Common myeloid progenitor, CD34-positive (primary cell): ENCODE data around the gene RASL11A.

Experiments
- CTCF ChIA-PET: fragments of 350-600 bp; sonication (Branson Sonifier 250); formaldehyde crosslinking; loops from one replicate; lab custom pipeline; 2021; ENCODE audit warnings: antibody characterized with exemption; lab: Charles Lee
- POLR2A ChIA-PET: fragments of 350-600 bp; sonication (Branson Sonifier 250); formaldehyde crosslinking; loops from one replicate; lab custom pipeline; 2021; ENCODE audit warnings: antibody characterized with exemption; lab: Charles Lee
- DNase-seq, 3 donors: peaks; one replicate each; pipeline versions ENCODE4 v3.0.0 to v3.0.0-alpha.2; 2013
- H3K27ac ChIP-seq, 2 experiments: 1 replicate in 1 of 2; 2 replicates in 1 of 2; pipeline ENCODE4 v1.7.0; 2013; ENCODE audit warnings: inconsistent platforms in 2 of 2, low read length in 2 of 2, mild to moderate bottlenecking in 2 of 2, low read depth in 1 of 2, moderate library complexity in 1 of 2; ENCODE audit not compliant: severe bottlenecking in 2 of 2, insufficient read depth in 1 of 2, poor library complexity in 1 of 2
- H3K27me3 ChIP-seq, 5 experiments: replicated peaks in 2 of 5; 1 replicate in 3 of 5; 2 replicates in 2 of 5; pipeline versions ENCODE4 v1.6.1 to v1.7.0; 2013; ENCODE audit warnings: low read length in 4 of 5, mild to moderate bottlenecking in 2 of 5, moderate library complexity in 2 of 5, inconsistent platforms in 1 of 5; ENCODE audit not compliant: insufficient read depth in 5 of 5, control insufficient read depth in 4 of 5
- H3K36me3 ChIP-seq, 4 experiments: 1 replicate in 2 of 4; 2 replicates in 2 of 4; pipeline versions ENCODE4 v1.6.1 to v1.7.0; 2013; ENCODE audit warnings: low read length in 3 of 4, control low read depth in 1 of 4, mild to moderate bottlenecking in 1 of 4; ENCODE audit not compliant: control insufficient read depth in 4 of 4, insufficient read depth in 4 of 4
- H3K4me1 ChIP-seq, 4 experiments: 1 replicate in 3 of 4; 2 replicates in 1 of 4; pipeline versions ENCODE4 v1.6.1 to v1.7.1; 2013; ENCODE audit warnings: low read length in 3 of 4, mild to moderate bottlenecking in 3 of 4, control low read depth in 1 of 4, inconsistent platforms in 1 of 4, moderate library complexity in 1 of 4; ENCODE audit not compliant: control insufficient read depth in 4 of 4, insufficient read depth in 4 of 4; ENCODE audit errors: control extremely low read depth in 1 of 4
- H3K4me3 ChIP-seq, 7 experiments: 1 replicate in 4 of 7; 2 replicates in 3 of 7; pipeline versions ENCODE4 v1.5.1 to v1.7.0; 2013; ENCODE audit warnings: mild to moderate bottlenecking in 7 of 7, low read length in 6 of 7, moderate library complexity in 6 of 7, inconsistent platforms in 2 of 7, low read depth in 2 of 7, control low read depth in 1 of 7; ENCODE audit not compliant: insufficient read depth in 4 of 7, control insufficient read depth in 1 of 7; ENCODE audit errors: extremely low read depth in 1 of 7
- H3K9me3 ChIP-seq, 5 experiments: 1 replicate in 4 of 5; 2 replicates in 1 of 5; pipeline versions ENCODE4 v1.6.1 to v1.7.1; 2013; ENCODE audit warnings: low read length in 4 of 5, mild to moderate bottlenecking in 2 of 5, inconsistent platforms in 1 of 5, low read depth in 1 of 5, moderate library complexity in 1 of 5; ENCODE audit not compliant: control insufficient read depth in 4 of 5, insufficient read depth in 2 of 5; ENCODE audit errors: control extremely low read depth in 1 of 5
- WGBS: methylation state at CpG from one replicate; pipeline ENCODE4 v1.1.5; 2013; ENCODE audit not compliant: insufficient coverage; 5-methylcytosine and 5-hydroxymethylcytosine counted together

Gene RASL11A

DNA sequence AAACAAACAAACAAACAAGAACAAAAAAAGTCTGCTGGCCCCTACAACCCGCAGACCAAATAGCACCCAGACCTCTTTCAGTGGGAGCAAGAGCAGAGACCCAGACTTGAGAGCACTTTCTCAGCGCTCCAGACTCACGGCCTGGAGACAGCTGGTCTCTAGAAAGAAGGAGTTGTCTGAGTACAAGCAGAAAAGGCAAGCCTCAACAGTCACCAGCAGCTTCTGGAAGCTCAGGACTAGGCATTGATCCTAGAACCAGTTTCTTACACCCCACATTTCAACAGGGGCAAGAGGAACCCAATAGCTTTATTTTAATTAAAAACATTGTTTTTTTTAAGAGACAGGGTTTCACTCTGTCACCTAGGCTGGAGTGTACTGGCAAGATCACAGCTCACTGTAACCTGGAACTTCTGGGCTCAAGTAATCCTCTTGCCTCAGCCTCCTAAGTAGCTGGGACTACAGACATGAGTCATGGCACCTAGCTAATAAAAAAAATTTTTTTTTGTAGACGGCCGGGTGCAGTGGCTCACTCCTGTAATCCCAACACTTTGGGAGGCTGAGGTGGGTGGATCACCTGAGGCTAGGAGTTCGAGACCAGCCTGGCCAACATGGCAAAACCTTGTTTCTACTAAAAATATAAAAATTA lies 30.4 kb downstream of the RASL11A start:
- DNase-seq, result no peak
- POLR2A ChIA-PET, result no interaction called here
- H3K4me3 ChIP-seq, result no peak overlapping the region
- no peaks in the 10 kb centered on the region for H3K36me3 ChIP-seq
- peaks cover 0 to 2% (median 0%) of the 10 kb centered on the region in 4 experiments for H3K4me1 ChIP-seq
- peaks cover 0 to 3% (median 0%) of the 10 kb centered on the region in 5 experiments for H3K9me3 ChIP-seq
- 100% methylated on average over 1 of the region's 6 CpGs for WGBS
- CTCF ChIA-PET, result interaction anchor here (1.3 to 1.5 kb wide), 3 partner anchors 24 to 49 kb away, joined by 3 to 4 read pairs (median 3); partner anchors contain the start of gene RASL11A
- H3K27ac ChIP-seq, result no peak overlapping the region
- no peaks in the 10 kb centered on the region for H3K27me3 ChIP-seq

DNA sequence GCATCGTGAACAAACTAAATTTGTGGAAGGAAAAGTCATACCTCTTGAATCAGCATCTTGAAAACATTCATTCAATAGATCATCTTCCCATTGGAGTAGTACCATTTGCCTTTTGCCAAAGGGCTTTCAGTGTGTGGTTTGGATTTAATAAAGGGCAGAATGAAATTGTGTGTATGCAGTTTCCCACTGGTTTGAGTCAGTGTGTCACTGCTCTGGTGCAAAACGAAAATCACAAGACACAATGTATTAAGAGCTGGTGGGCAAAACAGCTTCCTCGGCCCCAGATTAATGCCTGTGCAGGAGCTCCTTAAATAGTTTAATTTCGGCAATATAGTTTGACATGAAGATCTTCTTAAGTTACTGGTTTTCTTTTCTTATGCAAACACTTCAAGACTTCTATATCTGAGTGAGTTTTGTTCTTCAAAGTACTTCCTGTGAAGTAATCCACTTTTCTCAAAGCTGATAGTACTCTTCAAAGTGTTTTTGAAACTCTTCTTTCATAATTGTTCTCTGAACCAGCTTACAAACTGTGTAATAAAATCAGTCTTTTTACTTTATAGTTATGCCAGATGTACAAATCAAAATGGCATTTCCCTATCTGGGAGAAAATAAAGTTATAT lies 32.1 kb downstream of the RASL11A start:
- H3K27ac ChIP-seq, result no peak overlapping the region
- peaks cover 0 to 9% (median 0%) of the 10 kb centered on the region in 4 experiments for H3K4me1 ChIP-seq
- WGBS, result 100% methylated on average over 1 of the region's 4 CpGs
- DNase-seq, result no peak
- H3K9me3 ChIP-seq, result peaks cover 0 to 3% (median 0%) of the 10 kb centered on the region in 5 experiments
- H3K36me3 ChIP-seq, result no peaks in the 10 kb centered on the region
- H3K27me3 ChIP-seq, result no peaks in the 10 kb centered on the region
- ChIA-PET CTCF (interaction anchor here (0.6 to 1.5 kb wide), 3 partner anchors 11 to 1171 kb away, joined by 3 read pairs; partner anchors contain the start of gene RASL11A), POLR2A (no interaction called here)
- H3K4me3 ChIP-seq, result no peak overlapping the region

DNA sequence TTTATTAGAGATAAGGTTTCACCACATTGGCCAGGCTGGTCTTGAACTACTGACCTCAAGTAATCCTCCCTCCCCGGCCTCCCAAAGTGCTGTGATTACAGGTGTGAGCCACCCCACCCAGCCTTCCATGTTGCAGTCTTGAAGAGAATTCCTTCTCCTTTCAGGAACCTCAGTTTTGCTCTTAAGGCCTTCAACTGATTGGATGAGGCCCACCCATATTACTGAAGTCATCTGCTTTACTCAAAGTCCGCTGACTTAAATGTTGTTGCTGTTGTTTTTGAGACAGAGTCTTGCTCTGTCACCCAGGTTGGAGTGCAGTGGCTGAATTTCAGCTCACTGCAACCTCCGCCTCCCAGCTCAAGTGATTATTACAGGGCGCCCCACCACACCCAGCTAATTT lies 33.5 kb downstream of the RASL11A start:
- ChIA-PET POLR2A (no interaction called here), CTCF (no interaction called here)
- H3K4me3 ChIP-seq, result no peak overlapping the region
- 70% methylated on average over 2 of the region's 4 CpGs for WGBS
- H3K4me1 ChIP-seq, result peaks cover 0 to 9% (median 0%) of the 10 kb centered on the region in 4 experiments
- H3K9me3 ChIP-seq, result peaks cover 0 to 3% (median 0%) of the 10 kb centered on the region in 5 experiments
- H3K36me3 ChIP-seq, result no peaks in the 10 kb centered on the region
- no peak for DNase-seq
- no peak overlapping the region for H3K27ac ChIP-seq
- H3K27me3 ChIP-seq, result no peaks in the 10 kb centered on the region

- H3K4me3 ChIP-seq, result no peak overlapping the region
- H3K27ac ChIP-seq, result no peak overlapping the region
- H3K4me1 ChIP-seq, result peaks cover 0 to 9% (median 0%) of the 10 kb centered on the region in 4 experiments
- no peak for DNase-seq
- peaks cover 0 to 3% (median 0%) of the 10 kb centered on the region in 5 experiments for H3K9me3 ChIP-seq
- H3K36me3 ChIP-seq, result no peaks in the 10 kb centered on the region
- POLR2A ChIA-PET, result no interaction called here
- CTCF ChIA-PET, result interaction anchor here (0.6 kb wide), 1 partner anchor 14 kb away, joined by 3 read pairs; no protein-coding TSS in a partner anchor
- H3K27me3 ChIP-seq, result no peaks in the 10 kb centered on the region
- WGBS, result 100% methylated on average over 2 of the region's 2 CpGs
Measured at GRCh38 chr13:27304611-27305010, 34.0 kb downstream of the RASL11A start.

DNA sequence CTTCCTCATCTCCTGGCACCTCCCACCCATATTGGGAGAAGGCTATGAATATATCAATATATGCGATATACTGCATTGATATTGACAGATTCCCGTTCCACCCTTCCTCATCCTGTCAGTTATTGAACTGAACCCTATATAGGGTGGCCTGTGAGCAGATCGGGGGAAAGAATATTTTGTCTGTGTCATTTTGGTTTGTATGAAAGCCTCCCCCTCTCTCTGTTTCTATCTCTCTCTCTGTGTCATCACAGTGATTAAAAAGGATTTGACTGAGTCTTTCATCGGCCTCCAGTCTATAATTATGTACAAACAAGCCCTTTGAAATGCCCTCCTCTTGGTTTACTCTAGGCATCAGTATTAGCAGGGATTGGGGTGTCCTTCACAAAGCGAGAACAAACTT lies 35.7 kb downstream of the RASL11A start:
- Histone ChIP-seq H3K4me1 (peaks cover 0 to 9% (median 0%) of the 10 kb centered on the region in 4 experiments), H3K27me3 (no peaks in the 10 kb centered on the region), H3K36me3 (no peaks in the 10 kb centered on the region), H3K27ac (no peak overlapping the region), H3K4me3 (no peak overlapping the region), H3K9me3 (peaks cover 0 to 3% (median 0%) of the 10 kb centered on the region in 5 experiments)
- DNase-seq, result no peak
- 100% methylated on average over 1 of the region's 5 CpGs for WGBS
- POLR2A ChIA-PET, result no interaction called here
- CTCF ChIA-PET, result no interaction called here

DNA sequence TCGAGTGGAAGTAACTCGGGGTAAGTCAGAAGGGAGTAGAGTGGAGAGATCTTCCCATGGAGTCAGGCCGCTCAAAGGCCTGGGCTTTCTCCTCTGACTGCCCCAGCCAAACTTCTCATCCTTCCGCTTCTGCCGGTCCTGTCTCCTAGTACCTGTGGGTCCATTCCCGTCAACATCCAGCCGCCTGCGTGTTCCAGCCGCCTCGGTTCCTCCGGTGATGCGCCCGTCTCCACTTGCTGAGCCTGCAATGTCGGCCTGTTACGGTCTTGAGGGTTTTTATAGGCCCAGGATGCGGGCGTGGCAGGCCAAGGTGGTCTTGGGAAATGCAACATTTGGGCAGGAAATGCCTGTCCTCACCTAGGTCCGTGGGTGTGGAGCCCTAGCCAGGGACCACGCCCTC lies 38.3 kb downstream of the RASL11A start:
- no peaks in the 10 kb centered on the region for H3K36me3 ChIP-seq
- 95% methylated on average over 17 of the region's 19 CpGs for WGBS
- H3K4me3 ChIP-seq, result no peak overlapping the region
- POLR2A ChIA-PET, result no interaction called here
- H3K27me3 ChIP-seq, result no peaks in the 10 kb centered on the region
- H3K27ac ChIP-seq, result no peak overlapping the region
- CTCF ChIA-PET, result no interaction called here
- DNase-seq, result no peak
- H3K9me3 ChIP-seq, result no peaks in the 10 kb centered on the region
- H3K4me1 ChIP-seq, result peaks cover 0 to 9% (median 0%) of the 10 kb centered on the region in 4 experiments

DNA sequence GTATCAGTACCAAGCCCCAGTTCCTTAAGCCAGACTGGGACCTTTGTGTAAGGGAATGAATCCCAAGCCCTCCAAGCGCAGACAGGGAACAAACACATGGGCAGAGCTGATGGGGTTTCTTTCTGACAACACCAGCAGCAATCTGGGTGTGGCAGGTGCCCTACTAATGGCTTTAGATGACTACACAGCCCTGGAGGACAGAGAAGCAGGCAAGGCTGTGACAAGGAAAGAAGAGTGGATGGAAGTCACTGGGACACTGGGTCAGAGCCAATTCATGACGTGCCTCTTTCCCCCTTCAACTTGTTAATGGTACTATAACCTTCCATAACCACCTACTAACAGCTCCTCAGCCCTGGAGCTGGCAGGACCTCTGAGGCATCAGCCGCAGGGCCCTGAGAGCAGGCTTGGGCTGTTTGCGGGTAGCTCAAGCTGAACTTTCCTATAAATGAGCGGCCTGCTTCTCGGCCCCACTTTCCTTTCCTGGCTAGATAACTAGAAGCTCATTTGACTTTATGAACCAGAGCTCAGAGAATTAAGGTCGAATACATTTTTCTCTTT lies 38.9 kb downstream of the RASL11A start:
- H3K36me3 ChIP-seq, result no peaks in the 10 kb centered on the region
- peaks cover 0 to 9% (median 0%) of the 10 kb centered on the region in 4 experiments for H3K4me1 ChIP-seq
- CTCF ChIA-PET, result interaction anchor here (1.2 to 1.3 kb wide), 2 partner anchors 33 to 65 kb away, joined by 3 read pairs; no protein-coding TSS in a partner anchor
- POLR2A ChIA-PET, result no interaction called here
- H3K4me3 ChIP-seq, result no peak overlapping the region
- H3K27me3 ChIP-seq, result no peaks in the 10 kb centered on the region
- 90% methylated on average over 5 of the region's 7 CpGs for WGBS
- no peak overlapping the region for H3K27ac ChIP-seq
- no peaks in the 10 kb centered on the region for H3K9me3 ChIP-seq
- DNase-seq, result no peak
